NCI-H774 (cell line): ENCODE measurements around the gene TACSTD2.
"Not testable (repeated sequence)": the region's sequence is repeated elsewhere in the genome, so short reads cannot be mapped to it uniquely, and the experiment has no call there.

Experiments
- DNase-seq: peaks from one replicate; lab custom pipeline; 2025; lab: John Stamatoyannopoulos, UW

The TACSTD2 gene

GRCh38 chr1:58587667-58588066, 10.6 kb upstream of the TACSTD2 start:
- DNase-seq, result no peak

DNA sequence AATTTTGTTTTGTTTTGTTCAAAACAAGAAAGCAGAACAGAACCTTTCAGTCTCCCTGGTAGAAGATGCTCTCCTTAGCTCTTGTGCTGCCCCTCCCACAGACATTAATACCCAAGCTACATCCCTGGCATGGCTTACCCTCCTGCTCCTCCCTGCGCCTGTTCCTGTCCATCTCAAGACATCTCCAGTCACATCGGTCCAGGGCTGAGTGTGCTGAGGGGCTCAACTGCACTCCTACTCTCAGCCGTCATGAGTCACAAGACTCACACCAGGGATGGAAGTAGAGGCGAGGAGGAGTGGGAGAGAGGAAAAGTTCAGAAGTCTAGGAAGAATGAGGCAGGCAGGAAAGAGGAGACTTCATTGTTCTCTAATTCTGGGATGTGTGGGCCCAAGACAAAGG, 9.2 kb upstream of the TACSTD2 start:
- no peak for DNase-seq

- no peak for DNase-seq
Observed at GRCh38 chr1:58585581-58586151, 8.6 kb upstream of the TACSTD2 start.

GRCh38 chr1:58585166-58585565, 8.1 kb upstream of the TACSTD2 start:
- no peak for DNase-seq

GRCh38 chr1:58584082-58584895, 7.2 kb upstream of the TACSTD2 start:
- no peak for DNase-seq

DNA sequence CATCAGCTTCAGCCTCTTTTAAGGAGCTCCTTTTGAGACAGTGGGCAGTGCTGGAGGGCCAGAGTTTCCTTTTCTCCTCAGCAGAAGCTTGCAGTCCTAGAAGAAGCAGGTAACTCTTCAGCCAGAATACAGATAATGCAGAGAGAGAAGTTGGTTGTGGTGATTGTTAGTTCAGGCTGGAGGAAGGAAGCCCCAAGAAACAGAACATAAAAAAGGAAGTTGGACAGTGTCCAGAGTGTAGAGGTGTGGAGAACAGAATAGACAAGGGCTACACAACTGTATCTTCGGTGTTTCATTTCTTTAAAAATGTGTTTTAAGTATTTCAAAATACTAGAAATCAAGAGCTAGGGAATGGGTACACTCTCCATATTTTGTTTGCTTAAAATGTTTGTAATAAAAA, 6.4 kb upstream of the TACSTD2 start:
- no peak for DNase-seq

DNA sequence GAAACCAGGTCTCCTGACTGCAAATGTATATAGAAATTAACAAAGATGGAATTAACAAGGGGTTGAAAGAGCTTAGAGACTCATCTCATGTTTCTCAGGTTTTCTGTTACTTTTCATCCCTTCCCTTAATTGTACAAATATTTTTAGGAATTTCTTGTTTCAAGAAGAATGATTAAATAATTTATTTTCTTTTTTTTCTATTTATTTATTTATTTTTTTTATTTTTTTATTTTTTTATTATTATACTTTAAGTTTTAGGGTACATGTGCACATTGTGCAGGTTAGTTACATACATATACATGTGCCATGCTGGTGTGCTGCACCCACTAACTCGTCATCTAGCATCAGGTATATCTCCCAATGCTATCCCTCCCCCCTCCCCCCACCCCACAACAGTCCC, 5.1 kb upstream of the TACSTD2 start:
- DNase-seq, result not testable (repeated sequence)

DNA sequence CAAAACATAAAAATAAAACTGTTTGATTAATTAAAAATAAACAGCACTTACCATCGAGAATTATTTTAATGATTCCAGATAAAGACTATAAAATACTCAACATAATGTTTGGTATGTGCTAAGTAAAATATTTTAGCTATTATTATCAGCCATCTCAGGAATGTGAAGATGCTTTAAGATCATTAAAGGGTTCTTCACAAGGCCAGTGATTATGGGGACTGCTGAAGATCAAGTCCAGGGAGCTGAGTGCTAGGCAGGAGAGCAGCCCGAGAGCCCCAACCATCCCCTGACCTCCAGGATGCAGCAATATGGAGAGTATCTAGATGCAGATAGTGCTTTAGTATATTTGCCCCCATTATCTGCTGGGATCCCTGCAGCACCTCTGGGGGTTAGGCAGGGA, 4.6 kb upstream of the TACSTD2 start:
- DNase-seq, result no peak

DNA sequence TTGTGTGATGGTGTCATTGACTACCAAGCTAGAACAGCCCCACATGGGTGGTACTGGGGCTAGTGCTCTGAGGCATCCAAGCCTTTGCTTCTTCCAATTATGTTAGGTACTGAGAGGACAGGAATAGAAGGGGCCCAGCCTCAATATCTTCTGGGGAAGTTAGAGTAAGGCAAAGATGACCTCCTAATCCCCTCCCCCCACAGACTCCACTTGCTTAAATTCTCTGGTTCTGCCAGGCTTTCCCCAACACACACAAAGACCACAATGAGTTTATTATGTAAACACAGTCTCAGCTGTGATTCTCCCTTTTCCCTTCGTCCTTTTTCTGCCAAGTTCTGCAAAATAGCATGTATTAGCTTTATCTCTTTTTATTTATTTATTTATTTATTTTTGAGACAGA, 3.1 kb upstream of the TACSTD2 start:
- DNase-seq, result no peak

DNA sequence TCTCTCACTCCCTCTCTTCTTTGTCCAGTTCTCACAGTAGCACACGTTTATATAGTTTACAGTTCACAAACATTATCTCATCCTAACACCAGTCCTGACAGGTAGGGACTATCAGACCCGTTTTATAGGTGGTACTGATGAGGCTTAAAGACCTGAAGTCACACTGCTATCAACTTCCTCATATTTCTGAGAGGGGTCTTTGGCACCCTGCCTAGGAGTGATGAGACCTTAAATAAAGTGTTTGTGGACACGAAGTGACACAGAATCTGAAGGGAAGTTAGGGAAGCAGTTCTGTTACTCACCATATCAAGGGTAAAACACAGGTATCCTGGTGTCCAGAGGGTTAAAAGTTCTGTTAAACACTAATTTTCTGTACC, 590 bp upstream of the TACSTD2 start:
- no peak for DNase-seq

DNA sequence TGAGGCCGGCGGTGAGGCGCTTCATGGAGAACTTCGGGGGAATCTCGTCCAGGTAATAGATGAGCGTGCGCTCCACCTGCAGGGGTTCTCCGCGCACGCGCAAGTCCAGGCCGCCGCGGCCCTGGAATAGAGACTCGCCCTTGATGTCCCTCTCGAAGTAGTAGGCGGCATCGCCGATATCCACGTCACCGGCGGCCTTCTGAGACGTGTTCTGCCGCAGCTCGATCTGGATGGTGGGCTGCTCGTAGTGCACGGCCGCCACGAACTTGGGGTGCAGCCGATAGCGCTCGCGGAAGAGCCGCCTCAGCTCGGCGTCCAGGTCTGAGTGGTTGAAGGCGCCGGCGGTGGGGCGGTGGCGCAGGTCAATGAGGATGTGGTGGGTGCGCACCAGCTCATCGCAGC, 726 bp downstream of the TACSTD2 start:
- DNase-seq, result no peak

DNA sequence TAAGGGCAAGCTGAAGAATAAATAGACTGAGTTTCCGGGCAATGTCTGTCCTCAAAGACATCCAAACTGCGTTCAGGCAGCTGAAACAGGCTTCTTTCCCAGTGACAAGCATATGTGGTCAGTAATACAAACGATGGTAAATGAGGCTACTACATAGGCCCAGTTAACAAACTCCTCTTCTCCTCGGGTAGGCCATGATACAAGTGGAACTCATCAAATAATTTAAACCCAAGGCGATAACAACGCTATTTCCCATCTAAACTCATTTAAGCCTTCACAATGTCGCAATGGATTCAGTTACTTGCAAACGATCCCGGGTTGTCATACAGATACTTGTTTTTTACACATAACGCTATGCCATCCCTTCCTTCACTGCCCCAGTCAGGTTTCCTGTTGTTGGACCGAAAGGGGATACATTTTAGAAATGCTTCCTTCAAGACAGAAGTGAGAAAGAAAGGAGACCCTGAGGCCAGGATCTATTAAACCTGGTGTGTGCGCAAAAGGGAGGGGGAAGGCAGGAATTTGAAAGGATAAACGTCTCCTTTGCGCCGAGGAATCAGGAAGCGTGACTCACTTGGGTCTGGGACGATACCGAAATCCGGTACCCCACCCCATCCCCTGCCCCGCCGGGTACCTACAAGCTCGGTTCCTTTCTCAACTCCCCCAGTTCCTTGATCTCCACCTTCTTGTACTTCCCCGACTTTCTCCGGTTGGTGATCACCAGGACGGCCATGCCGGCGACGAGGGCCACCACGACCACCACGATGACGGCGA, 1.3 kb downstream of the TACSTD2 start:
- DNase-seq, result no peak

GRCh38 chr1:58574816-58575215, 2.2 kb downstream of the TACSTD2 start:
- DNase-seq, result no peak

DNA sequence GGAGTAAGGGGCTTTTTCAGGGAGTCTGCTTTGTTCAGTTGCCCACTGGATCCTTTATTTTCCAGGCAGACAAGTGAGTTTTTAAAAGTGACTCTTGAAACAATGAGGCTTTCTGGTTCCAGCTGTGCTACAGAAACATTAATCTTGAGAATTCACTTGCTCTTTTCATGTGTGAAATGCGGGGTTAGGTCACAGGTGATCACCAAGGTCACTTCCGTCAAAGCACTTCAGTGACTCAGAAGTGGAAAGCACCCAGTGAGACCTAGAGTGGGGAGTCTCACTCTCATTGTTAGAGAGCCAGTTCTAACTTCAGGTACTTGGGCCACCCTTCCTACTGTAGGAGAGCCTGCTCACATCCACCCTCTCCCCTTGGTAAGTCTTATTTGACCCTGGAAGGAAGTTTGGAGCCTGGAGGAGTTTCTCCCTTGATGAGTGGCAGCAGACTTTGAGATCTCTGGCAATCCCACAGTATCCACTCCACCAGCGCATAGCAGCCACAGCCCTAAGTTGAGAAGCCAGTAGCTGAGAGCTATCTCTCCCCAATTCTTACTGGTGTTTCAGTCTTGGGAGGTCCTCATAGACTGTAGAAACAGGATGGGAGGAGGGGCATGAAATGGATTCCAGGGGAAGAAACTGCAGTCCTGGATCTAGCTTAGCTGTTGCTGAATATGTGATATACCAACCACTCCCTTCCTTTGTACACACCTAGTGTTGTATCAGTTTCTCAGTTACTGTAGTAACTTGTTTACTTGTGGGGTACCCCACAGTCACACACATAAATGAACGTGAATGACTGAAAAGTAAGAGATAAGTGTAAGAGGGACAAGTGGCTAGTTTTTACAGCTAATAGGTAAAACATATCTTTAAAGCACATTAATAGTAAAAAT, 3.1 kb downstream of the TACSTD2 start:
- DNase-seq, result no peak

DNA sequence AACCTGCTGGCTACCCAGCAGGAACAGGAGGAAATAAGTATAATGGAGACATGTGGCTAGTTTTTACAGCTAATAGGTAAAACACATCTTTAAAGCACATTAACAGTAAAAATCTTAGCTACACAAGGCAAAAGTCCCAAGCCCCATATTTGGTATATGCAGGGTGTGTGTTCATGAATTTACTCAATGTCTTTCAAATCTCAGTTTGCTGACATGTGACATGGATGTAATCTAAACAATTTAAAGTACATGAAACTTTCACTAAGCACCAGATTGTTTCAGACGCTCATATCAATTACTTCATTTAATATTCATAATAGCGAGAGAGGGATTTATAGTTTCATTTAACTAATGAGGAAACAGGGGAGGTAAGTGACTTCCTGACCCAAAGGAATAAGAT, 3.9 kb downstream of the TACSTD2 start:
- DNase-seq, result no peak

DNA sequence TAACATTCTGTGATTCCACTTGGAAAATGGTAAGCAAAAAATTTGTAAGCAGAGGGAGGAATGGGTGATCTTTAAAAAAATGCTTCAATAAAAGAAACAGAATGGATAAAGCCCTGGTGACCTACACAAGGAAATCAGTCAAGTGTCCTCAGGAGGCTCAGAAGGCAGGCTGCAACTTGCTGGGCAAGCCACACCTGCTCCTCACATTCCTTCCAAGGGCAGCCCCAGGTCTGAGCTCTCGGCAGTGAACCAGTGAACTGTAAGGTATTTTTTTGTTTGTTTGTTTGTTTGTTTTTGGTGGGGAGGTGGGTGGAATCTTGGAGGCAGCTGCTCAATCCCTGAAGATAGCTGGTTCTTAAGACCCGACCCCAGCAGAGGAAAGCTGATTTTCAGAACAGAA, 4.4 kb downstream of the TACSTD2 start:
- DNase-seq, result no peak

- no peak for DNase-seq
Observed at GRCh38 chr1:58571616-58572015, 5.4 kb downstream of the TACSTD2 start.

- DNase-seq, result no peak
Observed at GRCh38 chr1:58570817-58571216, 6.2 kb downstream of the TACSTD2 start.

DNA sequence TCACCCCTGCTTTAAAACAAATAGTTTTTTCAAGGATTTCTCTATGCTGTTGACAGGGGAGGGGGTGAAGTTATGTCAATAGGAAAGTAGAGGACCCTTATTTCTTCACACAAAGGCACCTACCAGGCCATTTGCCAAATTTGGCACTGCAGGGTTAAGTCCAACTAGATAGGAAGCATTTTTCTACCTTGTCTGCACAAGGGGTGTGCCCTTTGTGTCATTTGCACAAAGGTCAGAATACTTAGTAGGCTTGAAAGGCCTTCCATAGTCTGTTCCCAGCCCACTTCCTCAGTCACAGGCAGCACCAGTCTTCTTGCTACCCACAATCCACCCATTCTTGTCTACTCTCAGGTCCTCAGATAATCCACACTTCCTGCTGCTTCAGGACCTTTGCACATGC, 7.0 kb downstream of the TACSTD2 start:
- DNase-seq, result no peak

GRCh38 chr1:58568911-58569310, 8.1 kb downstream of the TACSTD2 start:
- no peak for DNase-seq

DNA sequence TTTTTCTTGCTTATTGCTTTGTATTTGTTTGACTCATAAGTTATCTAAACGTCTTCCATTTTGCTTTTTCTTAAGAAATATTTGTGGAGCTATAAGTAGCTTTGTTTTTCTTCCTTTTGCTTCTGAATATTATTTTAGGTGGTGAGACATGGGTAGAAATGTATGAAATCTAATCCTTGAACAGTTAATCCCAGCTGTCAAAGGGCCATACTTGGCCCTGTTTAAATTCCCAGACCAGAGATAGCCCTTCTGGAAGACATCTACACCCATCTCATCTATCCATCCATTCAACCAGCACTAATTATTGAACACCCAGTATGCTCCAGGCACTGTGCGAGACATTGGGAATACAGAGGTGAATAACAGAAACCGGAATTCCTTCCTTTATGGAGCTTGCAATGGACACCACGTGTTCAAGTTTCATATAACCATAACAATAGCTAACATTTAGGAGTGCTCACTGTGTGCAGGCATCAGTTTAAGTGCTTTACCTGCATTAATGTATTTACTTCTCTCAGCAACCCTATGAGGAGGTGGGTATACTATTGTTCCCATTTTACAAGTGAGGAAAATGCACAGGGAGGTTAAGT, 8.7 kb downstream of the TACSTD2 start:
- DNase-seq, result no peak

DNA sequence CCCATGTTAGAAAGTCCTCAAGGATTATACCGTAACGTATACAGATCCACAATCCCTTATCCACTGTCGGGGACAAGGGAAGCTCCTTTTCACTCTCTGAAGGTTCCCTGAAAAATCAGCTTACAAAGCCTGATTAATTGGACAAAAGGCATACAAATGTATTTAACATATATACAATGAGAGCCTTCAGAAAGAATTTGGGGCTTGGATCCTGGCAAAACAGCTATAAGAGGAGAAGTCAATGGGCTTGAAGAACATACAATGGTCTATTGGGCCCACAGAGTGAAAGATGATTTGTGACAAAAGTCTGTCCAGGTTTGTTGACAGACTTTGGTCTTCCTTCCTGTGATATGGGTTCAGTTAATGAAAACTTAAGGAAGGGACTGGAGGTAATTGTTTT, 10.7 kb downstream of the TACSTD2 start:
- no peak for DNase-seq
